ENCODE results near the gene EMID1.

DNA sequence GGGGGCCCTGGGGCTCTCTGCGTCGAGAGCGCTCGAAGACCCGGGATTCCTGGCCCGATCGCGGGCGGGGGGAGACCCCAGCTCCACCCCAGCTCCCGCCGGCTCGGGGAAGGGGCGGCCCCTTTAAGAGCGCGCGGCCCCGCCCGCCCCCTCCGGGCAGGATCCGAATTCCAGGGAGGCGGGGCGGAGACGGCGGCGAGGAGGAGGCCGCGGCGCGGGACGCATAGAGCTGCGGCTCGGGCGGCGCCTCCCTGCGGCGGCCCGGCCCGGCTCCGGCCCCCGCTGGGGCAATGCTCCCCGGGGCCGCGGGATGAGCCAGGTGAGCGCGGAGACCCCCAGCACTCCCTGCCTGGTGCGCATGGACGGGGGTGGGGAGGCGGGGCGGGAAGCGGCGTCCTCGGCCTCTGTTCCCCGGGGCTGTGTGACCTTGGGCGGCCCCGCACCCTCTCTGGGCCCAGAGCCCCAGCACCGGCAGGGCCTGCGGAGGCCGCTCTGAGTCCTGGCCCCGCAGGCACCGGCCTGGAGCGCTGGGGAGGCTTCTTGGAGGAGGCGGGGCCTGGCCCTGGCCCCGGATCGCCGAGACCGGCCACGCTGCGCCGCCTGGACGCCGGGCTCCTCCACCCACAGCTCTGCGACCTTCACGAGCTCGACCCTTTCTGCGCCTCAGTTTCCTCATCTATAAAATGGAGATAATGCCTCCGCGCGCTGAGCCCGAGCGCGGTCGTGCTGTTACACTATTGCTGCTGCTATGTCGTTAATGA, 101.3 kb downstream of the EMID1 start:
- TF ChIP-seq, protein P1, sequence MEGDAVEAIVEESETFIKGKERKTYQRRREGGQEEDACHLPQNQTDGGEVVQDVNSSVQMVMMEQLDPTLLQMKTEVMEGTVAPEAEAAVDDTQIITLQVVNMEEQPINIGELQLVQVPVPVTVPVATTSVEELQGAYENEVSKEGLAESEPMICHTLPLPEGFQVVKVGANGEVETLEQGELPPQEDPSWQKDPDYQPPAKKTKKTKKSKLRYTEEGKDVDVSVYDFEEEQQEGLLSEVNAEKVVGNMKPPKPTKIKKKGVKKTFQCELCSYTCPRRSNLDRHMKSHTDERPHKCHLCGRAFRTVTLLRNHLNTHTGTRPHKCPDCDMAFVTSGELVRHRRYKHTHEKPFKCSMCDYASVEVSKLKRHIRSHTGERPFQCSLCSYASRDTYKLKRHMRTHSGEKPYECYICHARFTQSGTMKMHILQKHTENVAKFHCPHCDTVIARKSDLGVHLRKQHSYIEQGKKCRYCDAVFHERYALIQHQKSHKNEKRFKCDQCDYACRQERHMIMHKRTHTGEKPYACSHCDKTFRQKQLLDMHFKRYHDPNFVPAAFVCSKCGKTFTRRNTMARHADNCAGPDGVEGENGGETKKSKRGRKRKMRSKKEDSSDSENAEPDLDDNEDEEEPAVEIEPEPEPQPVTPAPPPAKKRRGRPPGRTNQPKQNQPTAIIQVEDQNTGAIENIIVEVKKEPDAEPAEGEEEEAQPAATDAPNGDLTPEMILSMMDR (IDR thresholded peaks at IDR 0.05; ENCODE audit: low read depth, low read length) = no peak
- TF ChIP-seq POLR2A (IDR thresholded peaks at IDR 0.05; ENCODE audit: extremely low read depth, insufficient read length) = no peak
- TF ChIP-seq, protein P2, sequence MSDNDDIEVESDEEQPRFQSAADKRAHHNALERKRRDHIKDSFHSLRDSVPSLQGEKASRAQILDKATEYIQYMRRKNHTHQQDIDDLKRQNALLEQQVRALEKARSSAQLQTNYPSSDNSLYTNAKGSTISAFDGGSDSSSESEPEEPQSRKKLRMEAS (IDR thresholded peaks at IDR 0.05; ENCODE audit: low read depth, low read length) = no peak

Data from NB4 (cell line).